DMS79 (cell line): ENCODE data around the gene NACC1.
A peak's percentile ranks its signal among the peaks of the same experiment; 100 is the strongest.

Source experiments
- DNase-seq: peaks from one replicate; lab custom pipeline; 2025; lab: John Stamatoyannopoulos, UW

Gene NACC1

GRCh38 chr19:13117772-13118423 lies at the start of gene NACC1:
TSS of gene NACC1 (plus strand) at chr19:13118264. CDS start at chr19:13135208, 16,944 bp downstream.
- DNase-seq = peak; percentile 70

GRCh38 chr19:13069415-13070359 lies 48.4 kb upstream of the NACC1 start:
- no peak for DNase-seq

- no peak for DNase-seq
These were observed 47.5 kb upstream of the NACC1 start for GRCh38 chr19:13070425-13071140.

DNA sequence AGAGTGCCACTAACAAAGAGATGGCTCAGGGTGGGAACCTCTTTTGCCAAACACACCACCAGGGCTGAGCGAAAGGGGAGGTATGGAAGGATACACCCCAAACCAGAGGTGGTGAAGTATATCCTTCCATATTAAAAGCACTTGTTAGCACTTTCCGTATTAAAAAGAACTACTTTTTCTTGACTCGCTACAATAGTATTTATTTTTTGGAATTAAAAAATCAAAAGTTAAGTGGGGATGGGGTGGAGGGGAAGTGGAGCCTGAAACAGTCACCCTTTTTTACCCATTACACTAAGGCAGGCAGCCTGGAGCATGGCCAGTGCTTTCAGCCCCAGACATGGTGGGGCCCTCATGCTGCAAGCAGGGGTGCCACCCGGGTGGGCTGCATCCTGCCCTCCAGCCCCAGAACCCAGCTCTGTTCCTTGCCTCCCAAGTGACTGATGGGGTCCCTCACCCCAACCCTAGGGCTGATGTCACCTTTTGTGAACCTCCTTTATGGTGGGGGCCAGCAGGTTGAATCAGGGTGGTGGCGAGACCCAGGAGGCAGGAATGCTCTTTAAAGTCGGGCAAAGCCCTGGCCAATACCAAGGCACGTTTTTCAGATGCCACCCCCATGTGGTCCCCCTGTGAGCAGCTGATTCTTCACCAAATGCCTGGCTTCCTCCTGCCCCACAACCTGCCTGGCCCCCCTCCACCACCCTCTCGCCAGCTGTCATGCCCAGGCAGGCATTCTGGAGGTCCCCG lies 46.4 kb upstream of the NACC1 start:
- no peak for DNase-seq

DNA sequence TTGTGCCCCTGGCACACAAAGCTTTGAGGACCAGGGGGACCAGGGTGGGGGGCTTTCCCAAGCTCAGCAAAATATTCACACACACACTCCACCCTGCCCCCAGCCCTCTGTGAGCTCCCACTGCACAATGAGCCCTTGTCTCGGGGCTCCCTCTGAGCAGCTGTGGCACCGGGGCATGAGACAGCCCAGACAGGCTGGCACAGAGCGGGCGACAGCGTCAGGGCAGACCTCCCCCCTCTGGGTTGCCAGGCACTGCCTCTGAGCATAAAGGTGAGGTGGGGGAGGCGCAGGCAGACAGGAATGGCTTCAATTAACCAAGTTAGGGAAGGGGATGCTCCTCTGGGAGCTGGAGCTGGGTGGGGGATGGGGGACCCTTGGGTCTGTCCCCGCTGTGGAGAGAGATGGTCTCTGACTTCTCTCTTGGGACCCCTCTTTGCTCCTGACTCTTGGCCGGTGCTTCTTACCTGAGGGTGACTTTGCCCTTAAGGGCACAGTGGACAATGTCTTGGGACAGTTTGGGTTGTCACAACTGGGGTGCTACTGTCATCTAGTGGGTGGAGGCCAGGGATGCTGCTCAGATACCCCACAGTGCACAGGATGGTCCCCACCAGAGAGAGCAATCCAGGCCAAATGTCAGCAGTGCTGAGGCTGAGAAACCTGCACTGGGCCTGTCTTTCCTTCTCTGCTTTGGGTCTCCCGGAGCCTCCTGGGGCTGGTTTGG lies 45.7 kb upstream of the NACC1 start:
- DNase-seq = no peak

DNA sequence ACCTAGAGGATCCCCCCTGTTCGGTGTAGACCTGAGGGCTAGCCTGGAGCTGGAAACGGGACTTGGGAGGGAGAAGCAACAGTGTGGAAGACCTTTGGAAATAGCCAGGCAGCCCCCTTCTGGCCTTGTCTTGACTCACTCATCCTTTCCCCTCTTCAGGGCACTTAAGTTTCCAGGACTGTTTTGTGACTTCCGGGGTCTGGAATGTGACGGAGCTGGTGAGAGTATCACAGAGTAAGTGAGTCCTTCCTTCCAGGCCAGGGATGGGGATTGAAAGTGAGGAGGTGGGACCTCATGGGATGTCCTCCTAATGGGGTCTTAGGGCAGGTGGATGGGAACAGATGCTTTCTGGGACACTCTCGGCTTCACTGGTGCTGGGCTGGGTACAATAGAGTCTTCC lies 44.8 kb upstream of the NACC1 start:
- no peak for DNase-seq

- DNase-seq = no peak
These were observed 43.7 kb upstream of the NACC1 start for GRCh38 chr19:13074378-13074777.

DNA sequence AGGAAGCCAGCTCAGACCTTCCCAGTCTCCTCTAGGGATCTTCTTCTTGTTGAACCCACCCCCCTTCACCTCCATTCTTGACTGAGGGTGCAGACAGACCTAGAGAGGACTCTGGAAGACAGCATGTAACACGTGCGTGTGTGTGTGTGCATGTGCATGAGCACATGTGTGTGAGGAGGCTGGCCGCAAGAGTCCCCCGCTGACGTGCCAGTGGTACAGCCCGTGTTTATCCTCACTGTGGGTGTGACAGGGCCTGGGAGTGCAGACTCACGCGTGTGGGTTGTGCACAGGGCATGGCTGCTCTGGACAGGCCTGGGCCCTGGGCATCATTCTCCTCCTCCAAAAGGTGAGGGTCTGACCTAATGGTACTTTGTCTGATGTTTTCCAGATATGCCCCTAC lies 41.7 kb upstream of the NACC1 start:
- DNase-seq = no peak

GRCh38 chr19:13076787-13077186 lies 41.3 kb upstream of the NACC1 start:
- no peak for DNase-seq

DNA sequence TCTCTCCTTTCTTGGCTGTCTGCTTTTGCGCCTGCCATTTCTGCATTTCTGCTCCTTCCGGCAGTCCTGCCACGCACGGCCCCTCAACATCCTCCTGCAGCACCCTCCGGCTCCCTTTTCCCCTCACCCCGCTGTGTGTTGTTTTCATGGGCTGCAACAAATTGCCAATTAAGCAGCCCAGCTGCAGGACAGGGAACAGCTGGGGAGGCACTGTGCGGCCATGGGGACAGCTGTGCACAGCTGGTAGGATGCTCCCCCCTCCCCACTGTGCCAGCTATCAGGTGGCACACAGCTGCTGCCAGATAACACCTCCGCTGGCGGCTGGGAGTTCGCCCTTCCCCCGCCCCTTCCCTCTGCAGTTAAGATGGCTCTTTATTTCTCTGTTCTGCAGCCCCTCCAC lies 40.8 kb upstream of the NACC1 start:
- DNase-seq = peak; percentile 21

GRCh38 chr19:13078381-13078780 lies 39.7 kb upstream of the NACC1 start:
- DNase-seq = no peak

GRCh38 chr19:13078897-13079541 lies 39.0 kb upstream of the NACC1 start:
- peak; percentile 70 for DNase-seq

- peak; percentile 58 for DNase-seq
These were observed 38.5 kb upstream of the NACC1 start for GRCh38 chr19:13079542-13079986.

- DNase-seq = peak; percentile 91
These were observed 35.7 kb upstream of the NACC1 start for GRCh38 chr19:13082192-13083007.

GRCh38 chr19:13083008-13083404 lies 35.1 kb upstream of the NACC1 start:
- DNase-seq = no peak

- peak; percentile 34 for DNase-seq
These were observed 34.4 kb upstream of the NACC1 start for GRCh38 chr19:13083627-13084026.

DNA sequence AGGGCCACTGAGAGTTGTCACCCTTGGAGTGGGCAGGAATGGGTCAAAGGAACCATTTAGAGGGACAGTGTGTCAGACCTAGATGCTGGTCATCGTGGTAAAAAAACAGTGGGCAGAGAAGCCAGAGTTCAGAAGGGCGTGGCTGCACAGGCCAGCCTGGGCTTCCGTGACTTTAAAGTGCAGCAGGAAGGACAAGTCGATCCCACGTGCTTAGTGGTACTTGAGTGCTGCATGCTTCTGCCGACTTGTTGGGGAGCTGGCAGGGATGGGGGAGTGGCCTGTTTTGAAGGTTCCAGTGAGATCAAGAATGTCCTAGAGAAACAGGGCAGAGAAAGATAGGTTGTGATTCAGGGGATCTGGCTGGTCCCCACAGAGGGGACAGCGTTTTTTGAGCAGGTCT lies 32.4 kb upstream of the NACC1 start:
- no peak for DNase-seq

DNA sequence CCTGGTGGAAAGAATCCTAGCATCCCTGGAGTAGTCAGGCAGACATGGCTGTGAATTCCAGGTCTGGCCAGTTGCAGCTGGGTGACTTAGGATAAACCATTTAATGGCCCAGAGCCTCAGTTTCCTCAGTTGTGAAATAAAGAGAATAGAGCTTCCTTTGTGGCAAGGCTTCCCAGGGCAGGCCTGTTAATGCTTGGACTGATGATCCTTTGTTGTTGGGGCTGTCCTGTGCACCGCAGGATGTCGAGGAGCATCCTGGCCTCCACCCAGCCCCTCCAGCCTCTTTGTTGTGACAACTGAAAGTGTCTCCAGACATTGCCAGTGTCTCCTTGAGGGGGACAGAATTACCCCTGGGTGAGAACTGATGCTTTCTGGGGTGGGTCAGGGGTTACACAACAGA lies 31.7 kb upstream of the NACC1 start:
- no peak for DNase-seq

DNA sequence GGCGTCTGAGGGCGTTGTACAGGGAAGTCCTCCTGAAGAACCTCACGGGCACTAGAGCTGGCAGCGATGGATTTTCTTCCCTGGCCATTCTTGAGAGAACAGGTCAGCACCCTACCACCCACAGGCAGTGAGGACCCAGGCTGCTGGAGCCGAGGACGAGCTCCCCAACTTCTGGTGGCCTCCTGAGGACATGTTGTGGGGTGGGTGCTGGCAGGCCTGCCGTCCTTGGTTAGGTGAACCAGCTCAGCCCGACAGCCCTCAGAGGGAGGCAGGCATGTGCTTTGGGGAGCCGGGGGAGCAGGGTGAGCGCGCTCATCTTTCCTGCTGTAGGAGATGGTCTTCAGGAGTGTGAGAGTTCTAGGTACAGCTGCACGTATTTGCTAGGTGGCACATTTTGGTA lies 30.8 kb upstream of the NACC1 start:
- DNase-seq = no peak
